Parathyroid adenoma (tissue), 2 donors: ENCODE data around the gene LYPD4.

ENCODE experiments used
- H2AFZ ChIP-seq: fragments of 300-600 bp; sonication (generic); one replicate; pipeline ENCODE4 v1.7.0; 2017; ENCODE audit warnings: antibody characterized with exemption, mild to moderate bottlenecking
- H3K27ac ChIP-seq: fragments of 300-600 bp; sonication (generic); one replicate; pipeline ENCODE4 v1.7.0; 2017
- H3K27me3 ChIP-seq: fragments of 300-600 bp; sonication (generic); one replicate; pipeline ENCODE4 v1.7.0; 2017; ENCODE audit warnings: low read length; ENCODE audit not compliant: control insufficient read depth, insufficient read depth
- H3K36me3 ChIP-seq: fragments of 300-600 bp; sonication (generic); one replicate; pipeline ENCODE4 v1.7.0; 2017; ENCODE audit warnings: low read length; ENCODE audit not compliant: control insufficient read depth, insufficient read depth
- H3K4me1 ChIP-seq: fragments of 300-600 bp; sonication (generic); one replicate; pipeline ENCODE4 v1.7.0; 2017; ENCODE audit warnings: control low read depth
- H3K4me2 ChIP-seq: fragments of 300-600 bp; sonication (generic); one replicate; pipeline ENCODE4 v1.7.0; 2017; ENCODE audit warnings: low read length
- H3K4me3 ChIP-seq: fragments of 300-600 bp; sonication (generic); one replicate; pipeline ENCODE4 v1.7.0; 2017; ENCODE audit warnings: low read depth, low read length
- H3K79me2 ChIP-seq: fragments of 300-600 bp; sonication (generic); one replicate; pipeline ENCODE4 v1.7.0; 2017; ENCODE audit warnings: control low read depth
- H3K9ac ChIP-seq: fragments of 300-600 bp; sonication (generic); one replicate; pipeline ENCODE4 v1.7.0; 2017; ENCODE audit warnings: mild to moderate bottlenecking
- H3K9me3 ChIP-seq: fragments of 300-600 bp; sonication (generic); one replicate; pipeline ENCODE4 v1.7.0; 2017; ENCODE audit warnings: low read length; ENCODE audit not compliant: control insufficient read depth
- TF ChIP-seq, protein P1 (sequence below): fragments of 300-600 bp; sonication (generic); IDR thresholded peaks from one replicate; pipeline ENCODE4 v1.7.0; 2017; ENCODE audit warnings: antibody characterized with exemption, mild to moderate bottlenecking
- donor health status: primary hyperparathyroidism.

Gene LYPD4

DNA sequence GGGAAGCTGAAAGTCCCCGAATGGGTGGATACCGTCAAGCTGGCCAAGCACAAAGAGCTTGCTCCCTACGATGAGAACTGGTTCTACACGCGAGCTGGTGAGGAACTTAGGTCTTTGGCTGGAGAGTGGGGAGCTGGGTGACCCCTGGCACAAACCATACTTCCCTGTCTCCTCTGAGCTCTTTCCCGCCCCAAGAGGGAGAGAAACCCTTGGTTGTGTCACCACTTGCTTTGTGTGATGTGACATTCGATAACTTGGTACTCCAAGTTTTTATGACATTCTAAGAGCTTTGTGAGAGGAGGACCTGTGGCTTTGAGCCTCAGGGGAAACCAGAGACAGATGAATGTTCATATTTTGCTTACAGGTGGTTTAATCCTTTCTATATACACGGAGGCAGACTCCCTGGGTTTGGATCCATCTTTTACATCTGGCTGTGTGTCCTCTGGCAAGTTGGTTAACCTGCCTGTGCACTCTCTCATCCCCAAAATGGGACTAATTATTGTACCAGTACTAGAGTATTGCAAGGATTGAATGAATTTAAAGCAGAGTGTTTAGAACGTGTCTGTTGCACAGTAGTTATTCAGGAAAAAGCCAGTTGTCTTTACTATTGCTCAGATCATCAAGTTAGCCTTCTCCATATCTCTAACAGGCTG, 16.8 kb upstream of the LYPD4 start:
- H3K4me3 ChIP-seq: peak overlapping the region; percentile 78
- H3K4me1 ChIP-seq: peaks cover 6% of the 10 kb centered on the region
- H3K79me2 ChIP-seq: peaks cover 34% of the 10 kb centered on the region
- H3K36me3 ChIP-seq: no peaks in the 10 kb centered on the region
- H3K4me2 ChIP-seq: peak overlapping the region; percentile 61
- H2AFZ ChIP-seq: no peak overlapping the region
- no peaks in the 10 kb centered on the region for H3K27me3 ChIP-seq
- peak overlapping the region; percentile 31 for H3K9ac ChIP-seq
- TF ChIP-seq, protein P1, sequence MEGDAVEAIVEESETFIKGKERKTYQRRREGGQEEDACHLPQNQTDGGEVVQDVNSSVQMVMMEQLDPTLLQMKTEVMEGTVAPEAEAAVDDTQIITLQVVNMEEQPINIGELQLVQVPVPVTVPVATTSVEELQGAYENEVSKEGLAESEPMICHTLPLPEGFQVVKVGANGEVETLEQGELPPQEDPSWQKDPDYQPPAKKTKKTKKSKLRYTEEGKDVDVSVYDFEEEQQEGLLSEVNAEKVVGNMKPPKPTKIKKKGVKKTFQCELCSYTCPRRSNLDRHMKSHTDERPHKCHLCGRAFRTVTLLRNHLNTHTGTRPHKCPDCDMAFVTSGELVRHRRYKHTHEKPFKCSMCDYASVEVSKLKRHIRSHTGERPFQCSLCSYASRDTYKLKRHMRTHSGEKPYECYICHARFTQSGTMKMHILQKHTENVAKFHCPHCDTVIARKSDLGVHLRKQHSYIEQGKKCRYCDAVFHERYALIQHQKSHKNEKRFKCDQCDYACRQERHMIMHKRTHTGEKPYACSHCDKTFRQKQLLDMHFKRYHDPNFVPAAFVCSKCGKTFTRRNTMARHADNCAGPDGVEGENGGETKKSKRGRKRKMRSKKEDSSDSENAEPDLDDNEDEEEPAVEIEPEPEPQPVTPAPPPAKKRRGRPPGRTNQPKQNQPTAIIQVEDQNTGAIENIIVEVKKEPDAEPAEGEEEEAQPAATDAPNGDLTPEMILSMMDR: no peak
- no peaks in the 10 kb centered on the region for H3K9me3 ChIP-seq
- peak overlapping the region; percentile 98 for H3K27ac ChIP-seq

DNA sequence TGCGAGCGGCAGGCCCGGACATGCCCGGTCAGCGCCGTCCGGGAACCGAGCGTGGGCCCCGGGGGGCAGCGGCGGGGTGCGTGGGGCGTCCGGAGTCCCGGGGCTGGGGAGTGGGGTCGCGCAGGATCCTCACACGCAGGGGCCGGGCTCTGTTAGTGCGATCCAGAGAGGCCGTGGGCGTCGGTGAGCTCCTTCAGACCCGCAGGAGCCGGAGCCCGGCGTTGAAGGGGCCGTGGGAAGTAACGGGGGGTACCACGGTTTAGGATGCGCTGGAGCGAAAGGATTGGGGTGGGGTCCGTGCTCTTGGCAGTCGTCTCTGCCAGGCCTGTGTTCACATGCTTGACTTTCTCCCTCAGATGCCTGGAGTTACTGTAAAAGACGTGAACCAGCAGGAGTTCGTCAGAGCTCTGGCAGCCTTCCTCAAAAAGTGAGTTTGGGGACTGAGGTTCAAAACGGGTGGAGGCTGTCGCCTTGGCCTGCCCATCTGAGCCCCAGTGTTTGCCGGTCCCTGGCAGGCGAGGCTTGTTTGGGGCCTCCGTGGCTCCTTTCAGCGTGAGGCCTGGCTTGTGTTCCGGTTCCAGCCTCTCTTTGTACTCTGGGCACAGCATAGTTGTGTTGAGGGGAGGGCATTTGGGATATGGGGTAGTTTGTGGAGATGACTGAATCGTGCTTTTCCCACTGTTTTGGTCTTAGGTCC, 16.1 kb upstream of the LYPD4 start:
- Histone ChIP-seq H3K4me2 (peak overlapping the region; percentile 61), H3K9me3 (no peaks in the 10 kb centered on the region), H3K27ac (peak overlapping the region; percentile 98), H3K4me1 (peaks cover 6% of the 10 kb centered on the region), H2AFZ (peak overlapping the region; percentile 14), H3K79me2 (peaks cover 31% of the 10 kb centered on the region), H3K9ac (peak overlapping the region; percentile 31), H3K4me3 (peak overlapping the region; percentile 78), H3K36me3 (no peaks in the 10 kb centered on the region), H3K27me3 (no peaks in the 10 kb centered on the region)
- TF ChIP-seq, protein P1: no peak

DNA sequence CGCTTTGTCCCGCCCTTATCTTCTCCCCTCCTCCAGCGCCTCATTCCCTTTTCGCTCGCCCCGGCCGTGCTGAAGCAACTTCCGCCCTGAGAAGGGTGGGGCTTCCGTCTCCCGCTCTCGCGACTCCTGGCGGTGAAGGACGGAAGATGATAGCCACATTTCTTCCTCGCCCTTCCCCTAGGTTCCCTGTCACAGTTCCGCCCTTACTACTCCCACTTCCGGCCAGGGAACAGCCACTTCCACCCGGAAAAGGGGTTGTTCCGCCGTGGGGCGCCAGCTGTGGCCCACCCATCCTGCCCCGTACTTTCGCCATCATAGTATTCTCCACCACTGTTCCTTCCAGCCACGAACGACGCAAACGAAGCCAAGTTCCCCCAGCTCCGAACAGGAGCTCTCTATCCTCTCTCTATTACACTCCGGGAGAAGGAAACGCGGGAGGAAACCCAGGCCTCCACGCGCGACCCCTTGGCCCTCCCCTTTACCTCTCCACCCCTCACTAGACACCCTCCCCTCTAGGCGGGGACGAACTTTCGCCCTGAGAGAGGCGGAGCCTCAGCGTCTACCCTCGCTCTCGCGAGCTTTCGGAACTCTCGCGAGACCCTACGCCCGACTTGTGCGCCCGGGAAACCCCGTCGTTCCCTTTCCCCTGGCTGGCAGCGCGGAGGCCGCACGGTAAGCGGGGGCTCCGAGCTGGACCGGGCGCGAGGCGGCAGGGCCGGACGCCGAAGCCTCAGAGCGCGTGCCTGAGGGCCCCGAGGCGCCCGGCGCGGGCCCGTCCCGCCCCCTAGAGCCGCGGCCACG, 15.3 kb upstream of the LYPD4 start, which contains the start of gene RPS19:
RPS19 (plus strand) TSS at position 638 of the 801 bp plus-strand sequence. CDS start 520 bp downstream, outside the sequence.
- peak within 1 kb of the TSS; percentile 31 for H3K9ac ChIP-seq
- TF ChIP-seq, protein P1: peak; percentile 86
- H3K4me1 ChIP-seq: peaks cover 6% of the 10 kb centered on the region
- no peaks in the 10 kb centered on the region for H3K36me3 ChIP-seq
- H3K4me3 ChIP-seq: peak within 1 kb of the TSS; percentile 78
- peak within 1 kb of the TSS; percentile 87 for H2AFZ ChIP-seq
- peaks cover 27% of the 10 kb centered on the region for H3K79me2 ChIP-seq
- no peaks in the 10 kb centered on the region for H3K9me3 ChIP-seq
- no peaks in the 10 kb centered on the region for H3K27me3 ChIP-seq
- peak within 1 kb of the TSS; percentile 98 for H3K27ac ChIP-seq
- peak within 1 kb of the TSS; percentile 66 for H3K4me2 ChIP-seq

DNA sequence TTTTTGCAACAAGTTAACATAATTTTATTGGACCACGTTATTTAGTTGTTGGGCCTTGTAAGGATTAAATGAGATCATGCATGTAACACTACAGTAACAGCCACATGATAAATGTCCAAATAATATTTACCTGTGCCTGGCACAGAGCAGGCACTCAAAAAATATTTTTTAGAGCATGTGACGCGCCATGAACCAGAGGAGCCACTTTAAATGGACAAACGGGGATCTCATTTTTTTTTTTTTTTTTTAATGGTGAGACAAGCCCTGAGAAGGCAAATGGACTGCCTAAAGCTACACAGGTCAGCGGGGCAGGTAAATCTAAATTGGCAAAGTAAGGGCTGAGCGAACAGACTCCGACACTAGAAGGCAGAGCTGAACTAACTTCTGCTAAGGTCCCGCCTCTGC, 14.7 kb upstream of the LYPD4 start:
- TF ChIP-seq, protein P1: no peak
- Histone ChIP-seq H3K27ac (peak overlapping the region; percentile 98), H3K27me3 (no peaks in the 10 kb centered on the region)

More for the DNA sequence above, 14.7 kb upstream of the LYPD4 start:
- Histone ChIP-seq H3K9ac (no peak overlapping the region), H3K4me2 (peak overlapping the region; percentile 66), H3K4me3 (peak overlapping the region; percentile 78), H2AFZ (peak overlapping the region; percentile 87), H3K9me3 (no peaks in the 10 kb centered on the region), H3K4me1 (peaks cover 6% of the 10 kb centered on the region), H3K79me2 (peaks cover 22% of the 10 kb centered on the region), H3K36me3 (no peaks in the 10 kb centered on the region)
